ENCODE results near the gene SNRPA. TPM values are rescaled to one million over a fixed set of nuclear protein-coding genes. Genes with fewer than 3 reads are reported as not detected.

SNRPA gene
- total RNA-seq, 1 donor from 2014 or later: 112 TPM

GRCh38 chr19:40721936-40722661, 28.9 kb upstream of the SNRPA start:
- Histone ChIP-seq H3K36me3 (no peaks in the 10 kb centered on the region), H3K79me2 (ENCODE audit: low read depth) (peaks cover 39% of the 10 kb centered on the region), H3K4me3 (no peak overlapping the region), H3K4me2 (no peak overlapping the region), H3K27me3 (no peaks in the 10 kb centered on the region), H4K20me1 (ENCODE audit: low read depth) (peaks cover 34% of the 10 kb centered on the region), H3K9ac (no peak overlapping the region), H3K4me1 (peaks cover 16% of the 10 kb centered on the region), H3K27ac (no peak overlapping the region), H3K9me3 (ENCODE audit: low read depth) (no peaks in the 10 kb centered on the region), H3F3A (ENCODE audit: low read depth) (peaks cover 9% of the 10 kb centered on the region), H2AFZ (replicated peaks) (no peak overlapping the region)
- Mint-ChIP-seq H3K4me1 (peaks cover 24% of the 10 kb centered on the region), H3K36me3 (peaks cover 26% of the 10 kb centered on the region), H3K27me3 (ENCODE audit: insufficient read depth, low read depth) (peaks cover 6% of the 10 kb centered on the region), H3K4me3 (no peak overlapping the region), H3K27ac (peak overlapping the region; percentile 61), H3K9me3 (no peaks in the 10 kb centered on the region)
- no peak for DNase-seq (ENCODE audit: low spot score)
- TF ChIP-seq EZH2 (IDR thresholded peaks at IDR 0.05): no peak
- TF ChIP-seq EZH2phosphoT487 (IDR thresholded peaks at IDR 0.05): no peak
- no peak for TF ChIP-seq CTCF (IDR thresholded peaks at IDR 0.05)

- Histone ChIP-seq H3K36me3 (no peaks in the 10 kb centered on the region), H3K9ac (no peak overlapping the region), H3K27ac (no peak overlapping the region), H3F3A (ENCODE audit: low read depth) (no peaks in the 10 kb centered on the region), H3K4me3 (no peak overlapping the region), H3K27me3 (no peaks in the 10 kb centered on the region), H3K79me2 (ENCODE audit: low read depth) (peaks cover 24% of the 10 kb centered on the region), H3K4me2 (no peak overlapping the region), H4K20me1 (ENCODE audit: low read depth) (peaks cover 21% of the 10 kb centered on the region), H3K9me3 (ENCODE audit: low read depth) (no peaks in the 10 kb centered on the region), H3K4me1 (peaks cover 10% of the 10 kb centered on the region), H2AFZ (replicated peaks) (no peak overlapping the region)
- Mint-ChIP-seq H3K9me3 (no peaks in the 10 kb centered on the region), H3K4me3 (no peak overlapping the region), H3K27ac (no peak overlapping the region), H3K36me3 (peaks cover 28% of the 10 kb centered on the region), H3K4me1 (peaks cover 18% of the 10 kb centered on the region), H3K27me3 (ENCODE audit: insufficient read depth, low read depth) (peaks cover 4% of the 10 kb centered on the region)
- DNase-seq (ENCODE audit: low spot score): no peak
- TF ChIP-seq CTCF (IDR thresholded peaks at IDR 0.05): no peak
- no peak for TF ChIP-seq EZH2phosphoT487 (IDR thresholded peaks at IDR 0.05)
- TF ChIP-seq EZH2 (IDR thresholded peaks at IDR 0.05): no peak
Measured at GRCh38 chr19:40723661-40724254, 27.2 kb upstream of the SNRPA start.

GRCh38 chr19:40724315-40724714, 26.7 kb upstream of the SNRPA start:
- H3K4me3 Mint-ChIP-seq: peak overlapping the region; percentile 31
- DNase-seq (ENCODE audit: low spot score): no peak
- Histone ChIP-seq H3K4me1 (peaks cover 4% of the 10 kb centered on the region), H3K4me2 (no peak overlapping the region), H3K9me3 (ENCODE audit: low read depth) (no peaks in the 10 kb centered on the region), H4K20me1 (ENCODE audit: low read depth) (peaks cover 18% of the 10 kb centered on the region), H3K4me3 (no peak overlapping the region), H2AFZ (replicated peaks) (no peak overlapping the region), H3F3A (ENCODE audit: low read depth) (no peaks in the 10 kb centered on the region), H3K27ac (no peak overlapping the region), H3K36me3 (no peaks in the 10 kb centered on the region), H3K79me2 (ENCODE audit: low read depth) (peaks cover 18% of the 10 kb centered on the region), H3K9ac (no peak overlapping the region), H3K27me3 (no peaks in the 10 kb centered on the region)
- peaks cover 28% of the 10 kb centered on the region for H3K36me3 Mint-ChIP-seq
- peaks cover 4% of the 10 kb centered on the region for H3K27me3 Mint-ChIP-seq (ENCODE audit: insufficient read depth, low read depth)
- TF ChIP-seq CTCF (IDR thresholded peaks at IDR 0.05) (no peak), EZH2phosphoT487 (IDR thresholded peaks at IDR 0.05) (no peak), EZH2 (IDR thresholded peaks at IDR 0.05) (no peak)
- no peaks in the 10 kb centered on the region for H3K9me3 Mint-ChIP-seq
- peaks cover 16% of the 10 kb centered on the region for H3K4me1 Mint-ChIP-seq
- H3K27ac Mint-ChIP-seq: no peak overlapping the region
